ENCODE measurements around the gene EPHB3.
"Not testable (repeated sequence)": the region's sequence is repeated elsewhere in the genome, so short reads cannot be mapped to it uniquely, and the experiment has no call there.

EPHB3 gene

GRCh38 chr3:184601576-184602371, 40.2 kb downstream of the EPHB3 start:
- no peak for DNase-seq

DNA sequence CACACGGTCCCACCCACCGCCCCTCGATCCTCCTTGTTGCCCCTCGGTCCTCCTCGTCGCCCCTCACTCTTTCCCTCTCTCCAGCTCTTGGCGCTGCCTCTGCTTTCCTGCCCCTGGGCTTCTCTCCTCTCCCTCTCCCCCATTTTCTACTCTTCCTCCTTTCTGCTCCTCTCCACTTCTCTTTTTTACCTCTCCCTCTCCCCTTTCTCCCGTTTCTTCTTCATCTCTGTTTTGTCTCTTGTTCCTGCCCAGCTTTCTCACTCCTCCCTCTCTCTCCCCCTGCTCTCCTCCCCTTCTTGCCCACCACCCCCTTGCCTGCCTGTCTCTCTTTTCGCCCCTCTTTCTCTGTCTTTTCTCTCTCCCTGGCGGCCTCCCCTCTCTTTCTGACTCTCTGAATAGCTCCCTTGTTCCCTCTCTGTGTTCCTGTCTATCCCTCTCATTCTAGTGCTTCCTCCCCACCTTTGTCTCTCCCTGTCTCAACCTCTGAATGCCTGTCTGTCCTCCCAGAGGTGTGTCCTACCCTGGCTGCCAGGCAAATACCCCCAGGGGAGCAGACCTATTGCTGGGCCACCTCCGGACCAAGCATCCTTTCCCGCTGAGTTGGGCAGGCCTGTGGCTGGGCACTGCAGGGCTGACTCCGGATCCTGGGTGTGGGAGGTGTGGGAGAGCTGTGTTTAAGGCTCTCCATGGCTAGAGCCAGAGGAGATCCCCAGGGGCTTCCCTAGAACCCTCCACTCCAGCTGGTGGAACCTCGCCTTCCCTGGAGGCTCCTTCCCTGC, 41.0 kb downstream of the EPHB3 start:
- DNase-seq = no peak

DNA sequence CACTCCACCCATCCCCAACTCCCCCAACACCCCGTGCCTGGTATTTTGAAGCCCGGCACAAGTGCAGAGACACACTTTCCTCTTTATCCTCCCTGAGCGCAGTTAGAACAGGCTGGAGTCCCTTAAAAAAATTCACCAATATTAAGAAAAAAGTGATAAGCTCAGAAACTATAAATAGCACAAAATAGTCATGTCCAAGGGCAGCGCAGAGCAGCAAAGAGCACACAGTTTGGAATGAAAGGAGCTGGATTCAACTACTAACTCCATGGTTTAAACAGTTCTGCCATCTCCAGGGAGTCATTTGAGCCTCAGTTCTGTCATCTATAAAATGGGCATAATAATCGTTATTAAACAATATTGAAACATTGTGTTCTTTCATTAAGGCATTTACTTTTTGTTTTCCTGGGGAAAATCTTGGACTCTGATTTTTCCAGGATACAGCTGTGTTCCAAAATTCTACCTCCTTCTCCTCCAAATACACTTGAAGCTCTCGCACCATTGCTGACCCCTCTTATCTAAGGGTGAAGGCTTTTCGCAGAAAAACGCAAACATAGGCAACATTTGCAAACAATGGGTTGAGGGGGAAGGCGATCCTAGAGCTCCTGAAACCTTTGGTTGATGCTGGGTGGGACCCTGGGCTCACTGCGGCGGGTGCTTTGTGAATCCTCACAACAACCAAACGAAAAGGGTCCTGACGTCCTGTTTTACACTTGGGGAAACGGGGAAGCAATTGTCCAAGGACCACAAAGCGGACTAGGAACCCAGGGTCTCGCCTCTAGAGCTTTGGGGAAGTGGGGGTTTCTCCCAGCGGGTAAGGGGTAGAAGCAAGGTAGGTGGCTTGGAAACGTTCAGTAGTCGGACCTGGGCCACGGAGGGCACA, 41.8 kb downstream of the EPHB3 start:
- no peak for DNase-seq

DNA sequence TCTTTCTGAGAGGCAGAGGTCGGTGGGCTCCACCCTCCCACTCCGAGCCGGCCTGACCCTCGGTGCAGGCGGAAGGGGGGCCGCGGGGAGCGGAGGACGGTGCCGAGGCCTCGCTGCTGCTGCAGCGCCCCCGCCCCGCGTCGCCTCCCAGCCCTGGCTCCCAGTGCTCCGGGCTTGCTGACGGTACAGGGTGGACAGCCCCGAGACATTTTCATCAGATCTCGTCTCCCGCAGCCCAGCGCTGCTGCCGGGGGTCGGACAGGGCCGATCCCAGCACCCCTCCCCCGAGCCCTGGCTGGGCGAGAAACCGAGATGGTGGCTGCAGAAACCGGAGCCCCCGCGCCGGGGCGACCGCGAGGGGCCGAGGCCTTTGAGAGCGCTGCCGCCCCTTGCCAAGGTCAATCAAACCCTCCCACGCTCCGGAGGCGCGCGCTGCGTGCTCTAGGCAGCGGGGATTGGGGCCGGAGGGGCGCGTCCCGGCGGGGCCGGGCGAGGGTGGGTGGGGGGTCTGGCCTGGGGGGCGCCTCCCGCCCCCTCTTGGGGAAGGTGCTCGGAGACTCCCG, 42.5 kb downstream of the EPHB3 start:
- DNase-seq = no peak

GRCh38 chr3:184604615-184605290, 43.2 kb downstream of the EPHB3 start:
- no peak for DNase-seq

- DNase-seq = no peak
Measured at GRCh38 chr3:184608209-184608608, 46.6 kb downstream of the EPHB3 start.

DNA sequence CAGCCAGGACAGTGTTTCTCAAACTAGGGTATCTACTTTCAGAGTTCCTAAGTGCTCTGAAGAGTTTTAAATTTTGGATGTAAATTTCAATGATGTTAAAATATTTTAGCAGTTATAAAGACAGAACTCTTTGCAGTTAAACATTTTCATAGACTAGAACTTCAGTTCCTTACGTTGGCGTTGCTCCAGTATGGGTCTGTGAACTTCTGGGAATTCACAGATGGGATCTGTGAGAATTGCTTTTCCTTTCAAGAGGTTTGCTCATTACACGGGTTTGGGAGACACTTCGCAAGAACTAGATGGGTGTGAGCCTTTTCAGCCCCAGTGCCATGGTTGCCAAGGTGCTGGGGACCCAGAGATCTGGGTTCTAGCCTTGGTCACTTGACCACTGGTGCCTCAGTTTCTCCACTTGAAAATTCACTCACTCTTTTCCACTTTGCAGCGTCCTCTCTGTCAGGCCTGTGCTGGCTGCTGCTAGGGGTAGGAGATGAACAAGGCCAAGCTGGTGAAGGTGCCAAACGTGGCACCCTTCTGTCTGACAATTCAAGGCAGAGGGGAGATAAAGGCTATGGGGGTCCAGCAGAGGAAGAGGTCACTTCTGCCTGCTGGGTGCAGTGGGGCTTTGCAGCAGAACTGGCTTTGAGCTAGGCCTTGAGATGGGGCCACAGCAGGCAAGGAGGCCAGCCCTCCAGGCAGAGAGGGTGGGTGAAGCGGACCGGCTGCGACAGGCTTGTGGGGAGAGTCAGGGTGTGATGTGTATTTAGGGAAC, 48.1 kb downstream of the EPHB3 start:
- no peak for DNase-seq

GRCh38 chr3:184610245-184610871, 48.8 kb downstream of the EPHB3 start:
- no peak for DNase-seq

DNA sequence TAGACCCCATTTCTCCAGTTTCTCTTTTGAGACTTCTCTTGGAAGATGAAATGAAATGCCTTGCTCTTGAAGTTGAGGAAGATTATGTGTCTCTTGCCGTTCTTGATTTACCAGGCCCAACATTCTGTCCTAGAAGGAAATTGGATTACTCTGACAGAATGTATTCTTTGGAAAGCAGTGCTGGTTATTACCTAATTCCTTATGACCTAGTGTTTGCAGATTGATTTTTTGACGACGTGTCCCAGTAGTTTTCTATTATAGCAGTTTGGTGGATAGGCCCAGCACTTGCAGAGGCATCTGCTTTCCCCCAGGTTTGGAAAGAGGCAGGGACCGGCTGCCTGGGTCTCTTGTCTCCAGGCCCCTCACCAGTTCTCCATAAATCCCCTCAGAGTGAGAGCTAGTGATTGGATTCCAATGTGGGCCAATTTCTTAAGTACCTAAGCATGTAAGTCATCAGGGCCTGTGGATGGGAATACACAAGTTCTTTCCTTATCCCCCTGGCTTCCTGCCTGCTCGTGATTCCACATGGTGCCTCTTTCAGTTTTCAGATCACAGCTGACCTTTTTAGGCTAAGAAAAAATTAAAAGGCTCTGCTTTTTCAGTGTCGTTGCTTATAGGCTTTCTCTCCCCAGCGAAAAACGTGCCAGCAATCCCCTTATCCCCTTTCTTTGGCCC, 50.2 kb downstream of the EPHB3 start:
- no peak for DNase-seq

DNA sequence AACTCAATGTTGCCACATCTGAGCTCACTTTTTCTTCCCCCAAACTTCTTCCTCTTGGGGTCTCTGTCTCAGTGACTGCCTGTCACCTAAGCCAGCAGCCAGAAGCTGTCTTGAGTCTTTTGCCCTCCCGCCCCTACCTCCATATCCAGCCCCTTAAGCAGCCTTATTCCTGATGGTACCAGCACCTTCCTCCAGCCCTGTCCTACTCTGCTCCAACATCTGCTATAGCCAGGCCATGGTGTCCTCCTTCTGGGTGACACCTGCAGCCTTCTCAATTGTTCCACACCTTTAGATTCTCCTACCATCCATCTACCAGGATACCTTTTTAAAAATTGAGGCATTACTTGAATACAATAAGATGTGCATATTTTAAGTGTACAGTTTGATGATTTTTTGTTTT, 53.8 kb downstream of the EPHB3 start:
- no peak for DNase-seq

DNA sequence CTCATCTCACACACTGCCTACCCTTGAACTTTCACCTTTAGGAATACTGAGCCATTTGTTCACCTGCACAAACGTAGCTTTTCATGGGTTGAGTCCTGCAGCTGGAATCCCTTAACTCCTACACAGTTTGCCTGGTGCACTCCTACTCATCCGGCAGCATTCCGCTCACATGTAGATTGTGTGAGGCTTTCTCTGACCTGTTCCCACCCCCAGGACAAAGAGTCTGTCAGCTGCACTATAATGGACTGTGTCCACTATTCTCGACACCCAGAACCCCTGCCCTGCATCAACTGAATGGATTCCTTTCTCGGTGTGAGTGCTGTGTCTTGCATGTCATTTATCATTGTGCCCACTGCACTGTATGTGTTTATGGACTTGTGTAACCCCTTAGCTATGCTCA, 54.9 kb downstream of the EPHB3 start:
- no peak for DNase-seq

DNA sequence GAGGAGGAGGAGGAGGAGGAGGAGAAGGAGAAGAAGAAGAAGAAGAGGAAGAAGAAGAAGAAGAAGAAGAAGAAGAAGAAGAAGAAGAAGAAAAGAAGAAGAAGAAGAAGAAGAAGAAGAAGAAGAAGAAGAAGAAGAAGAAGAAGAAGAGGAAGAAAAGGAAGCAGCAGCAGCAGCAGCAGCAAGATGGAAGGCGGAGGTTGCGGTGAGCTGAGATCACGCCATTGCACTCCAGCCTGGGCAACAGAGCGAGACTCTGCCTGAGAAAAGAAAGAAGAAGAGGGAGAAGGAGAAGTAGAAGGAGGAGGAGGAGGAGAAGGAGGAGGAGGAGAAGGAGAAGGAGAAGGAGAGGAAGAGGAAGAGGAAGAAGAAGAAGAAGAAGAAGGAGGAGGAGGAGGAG, 55.7 kb downstream of the EPHB3 start:
- not testable (repeated sequence) for DNase-seq

- DNase-seq = no peak
Measured at GRCh38 chr3:184618811-184619210, 57.2 kb downstream of the EPHB3 start.

- no peak for DNase-seq
Measured at GRCh38 chr3:184619369-184619768, 57.8 kb downstream of the EPHB3 start.

GRCh38 chr3:184619787-184620430, 58.3 kb downstream of the EPHB3 start:
- no peak for DNase-seq

- no peak for DNase-seq
Measured at GRCh38 chr3:184620475-184621119, 59.0 kb downstream of the EPHB3 start.

- not testable (repeated sequence) for DNase-seq
Measured at GRCh38 chr3:184622156-184622555, 60.6 kb downstream of the EPHB3 start.

- no peak for DNase-seq
Measured at GRCh38 chr3:184626923-184627322, 65.3 kb downstream of the EPHB3 start.

- no peak for DNase-seq
Measured at GRCh38 chr3:184629555-184630160, 68.1 kb downstream of the EPHB3 start.

All from stimulated activated CD4-positive, alpha-beta T cell treated with anti-CD3 and anti-CD28 coated beads, Interleukin-4, amount 100 ng/mL, for 24 hours (primary cell).